Amniotic epithelial cell (primary cell): ENCODE data around the gene NKAIN2.
"Not testable (repeated sequence)": the region's sequence is repeated elsewhere in the genome, so short reads cannot be mapped to it uniquely, and the experiment has no call there.

Experiments
- DNase-seq: peaks from one replicate; pipeline ENCODE4 v3.0.0-alpha.2; 2010; ENCODE audit warnings: low read depth

Gene NKAIN2

GRCh38 chr6:124223611-124224345, 420.1 kb downstream of the NKAIN2 start:
- DNase-seq = peak; percentile 85

GRCh38 chr6:124226396-124226795, 422.7 kb downstream of the NKAIN2 start:
- peak; percentile 62 for DNase-seq

GRCh38 chr6:124233221-124233620, 429.6 kb downstream of the NKAIN2 start:
- no peak for DNase-seq

- no peak for DNase-seq
These were observed 431.1 kb downstream of the NKAIN2 start for GRCh38 chr6:124234801-124235200.

GRCh38 chr6:124237911-124238310, 434.2 kb downstream of the NKAIN2 start:
- no peak for DNase-seq

- not testable (repeated sequence) for DNase-seq
These were observed 434.7 kb downstream of the NKAIN2 start for GRCh38 chr6:124238408-124238807.

GRCh38 chr6:124254941-124255685, 451.4 kb downstream of the NKAIN2 start:
- DNase-seq = no peak

GRCh38 chr6:124260337-124260736, 456.7 kb downstream of the NKAIN2 start:
- DNase-seq = no peak

- no peak for DNase-seq
These were observed 466.1 kb downstream of the NKAIN2 start for GRCh38 chr6:124269733-124270132.

- DNase-seq = no peak
These were observed 470.0 kb downstream of the NKAIN2 start for GRCh38 chr6:124273701-124274100.

- no peak for DNase-seq
These were observed 478.9 kb downstream of the NKAIN2 start for GRCh38 chr6:124282541-124282940.

GRCh38 chr6:124283486-124283885, 479.8 kb downstream of the NKAIN2 start:
- no peak for DNase-seq

GRCh38 chr6:124285146-124285545, 481.5 kb downstream of the NKAIN2 start:
- DNase-seq = no peak

GRCh38 chr6:124294574-124295200, 491.0 kb downstream of the NKAIN2 start:
- peak; percentile 65 for DNase-seq

- DNase-seq = no peak
These were observed 493.8 kb downstream of the NKAIN2 start for GRCh38 chr6:124297507-124297906.

GRCh38 chr6:124298730-124299129, 495.1 kb downstream of the NKAIN2 start:
- DNase-seq = no peak

GRCh38 chr6:124300907-124301306, 497.2 kb downstream of the NKAIN2 start:
- DNase-seq = not testable (repeated sequence)

- no peak for DNase-seq
These were observed 500.3 kb downstream of the NKAIN2 start for GRCh38 chr6:124303971-124304370.

GRCh38 chr6:124310139-124310538, 506.5 kb downstream of the NKAIN2 start:
- DNase-seq = no peak

GRCh38 chr6:124319410-124319809, 515.7 kb downstream of the NKAIN2 start:
- DNase-seq = no peak

GRCh38 chr6:124324237-124324636, 520.6 kb downstream of the NKAIN2 start:
- no peak for DNase-seq

GRCh38 chr6:124330197-124330596, 526.5 kb downstream of the NKAIN2 start:
- no peak for DNase-seq

- DNase-seq = no peak
These were observed 530.7 kb downstream of the NKAIN2 start for GRCh38 chr6:124334359-124334758.
